Eye (tissue), 1 donor: ENCODE measurements around the gene OPRD1.
"Not testable (repeated sequence)": the region's sequence is repeated elsewhere in the genome, so short reads cannot be mapped to it uniquely, and the experiment has no call there.

Source experiments
- DNase-seq: peaks from one replicate; pipeline ENCODE4 v3.0.0-alpha.2; 2015

OPRD1 gene

GRCh38 chr1:28848416-28848815 is 36.4 kb downstream of the OPRD1 start:
- DNase-seq: no peak

GRCh38 chr1:28853093-28853742 is 41.2 kb downstream of the OPRD1 start:
- no peak for DNase-seq

- DNase-seq: not testable (repeated sequence)
Measured at GRCh38 chr1:28854406-28854805, 42.4 kb downstream of the OPRD1 start.

- no peak for DNase-seq
Measured at GRCh38 chr1:28855046-28855445, 43.1 kb downstream of the OPRD1 start.

- no peak for DNase-seq
Measured at GRCh38 chr1:28855469-28855951, 43.5 kb downstream of the OPRD1 start.

GRCh38 chr1:28855969-28856368 is 44.0 kb downstream of the OPRD1 start:
- no peak for DNase-seq

GRCh38 chr1:28860332-28861073 is 48.5 kb downstream of the OPRD1 start:
- peak; percentile 73 for DNase-seq

GRCh38 chr1:28862571-28863403 is 50.8 kb downstream of the OPRD1 start:
- no peak for DNase-seq

GRCh38 chr1:28864695-28865094 is 52.7 kb downstream of the OPRD1 start:
- no peak for DNase-seq

- DNase-seq: no peak
Measured at GRCh38 chr1:28865997-28866650, 54.2 kb downstream of the OPRD1 start.

- DNase-seq: no peak
Measured at GRCh38 chr1:28867850-28868249, 55.9 kb downstream of the OPRD1 start.

- no peak for DNase-seq
Measured at GRCh38 chr1:28869952-28870351, 58.0 kb downstream of the OPRD1 start.

GRCh38 chr1:28871631-28872401 is 59.8 kb downstream of the OPRD1 start:
- DNase-seq: no peak

- DNase-seq: not testable (repeated sequence)
Measured at GRCh38 chr1:28875134-28875533, 63.2 kb downstream of the OPRD1 start.

GRCh38 chr1:28877132-28877781 is 65.3 kb downstream of the OPRD1 start:
- DNase-seq: peak; percentile 92

GRCh38 chr1:28878796-28879195 is 66.8 kb downstream of the OPRD1 start:
- DNase-seq: no peak

- DNase-seq: peak; percentile 95
Measured at GRCh38 chr1:28882009-28882628, 70.1 kb downstream of the OPRD1 start.

- DNase-seq: no peak
Measured at GRCh38 chr1:28883242-28883616, 71.3 kb downstream of the OPRD1 start.

GRCh38 chr1:28885472-28885877 is 73.5 kb downstream of the OPRD1 start:
- no peak for DNase-seq

GRCh38 chr1:28885977-28886730 is 74.2 kb downstream of the OPRD1 start:
- DNase-seq: no peak
